ENCODE measurements around the gene S100Z. TPM values are rescaled to one million over a fixed set of nuclear protein-coding genes. Genes with fewer than 3 reads are reported as not detected.
A peak's percentile ranks its signal among the peaks of the same experiment; 100 is the strongest.

S100Z gene
- total and polyA plus RNA-seq, 2 of the 8 experiments (the other 6 are each of a cell fraction or from before 2014, with no cell fraction given): 0.30 TPM; not detected in 1

GRCh38 chr5:76954383-76954763, 104.6 kb downstream of the S100Z start:
- Histone ChIP-seq H3K9me3 (ENCODE audit: insufficient read depth in 2 of 2, low read depth in 1 of 2, low read length in 1 of 2) (no peaks in the 10 kb centered on the region), H3K4ac (replicated peaks; ENCODE audit: insufficient read length, low read depth, low read length) (no peak overlapping the region), H3K27me3 (replicated peaks in 1 of 4; ENCODE audit: control insufficient read depth in 3 of 4, extremely low read depth in 1 of 4, insufficient read depth in 3 of 4, low read length in 3 of 4) (peaks cover 18 to 48% (median 35%) of the 10 kb centered on the region in 4 experiments), H3K14ac (ENCODE audit: insufficient read length) (no peak overlapping the region), H4K5ac (ENCODE audit: insufficient read length, low read depth, low read length) (no peak overlapping the region), H3K56ac (replicated peaks; ENCODE audit: insufficient read length, low read depth, low read length) (no peak overlapping the region), H3K18ac (ENCODE audit: extremely low read depth, low read length) (peak overlapping the region; percentile 78), H3K36me3 (ENCODE audit: control insufficient read depth in 2 of 4, insufficient read depth in 4 of 4, low read length in 3 of 4) (no peaks in the 10 kb centered on the region), H2BK5ac (ENCODE audit: low read depth, low read length) (no peak overlapping the region), H3K79me2 (ENCODE audit: control insufficient read depth in 1 of 2, insufficient read depth in 2 of 2, low read length in 2 of 2) (no peaks in the 10 kb centered on the region), H3K79me1 (ENCODE audit: low read depth, low read length) (no peaks in the 10 kb centered on the region), H2BK20ac (ENCODE audit: low read length) (no peak overlapping the region), H4K8ac (ENCODE audit: extremely low read depth, insufficient read depth, low read length) (peak overlapping the region; percentile 11; the same call in 1 of the 2 replicates), H4K20me1 (replicated peaks in 1 of 2; ENCODE audit: control insufficient read depth in 1 of 2, insufficient read depth in 2 of 2, low read length in 2 of 2) (peaks cover 0 to 5% of the 10 kb centered on the region in 2 experiments), H4K91ac (replicated peaks; ENCODE audit: insufficient read length, low read length) (no peak overlapping the region), H3K23ac (ENCODE audit: insufficient read length) (no peak overlapping the region), H3K23me2 (ENCODE audit: low read depth, low read length) (peaks cover 10% of the 10 kb centered on the region), H3K4me2 (ENCODE audit: insufficient read depth in 1 of 2, low read depth in 2 of 2, low read length in 2 of 2) (peak overlapping the region; percentile 88 to 97), H3K4me3 (ENCODE audit: extremely low read depth in 1 of 4, insufficient read depth in 2 of 4, low read depth in 3 of 4, low read length in 4 of 4) (peak overlapping the region; percentile 49 to 71 (median 66)), H3K9ac (replicated peaks in 1 of 4; ENCODE audit: extremely low read depth in 1 of 4, low read depth in 3 of 4, low read length in 3 of 4) (no peak overlapping the region), H3K4me1 (replicated peaks in 1 of 4; ENCODE audit: control insufficient read depth in 3 of 4, insufficient read depth in 4 of 4, low read length in 3 of 4) (peaks cover 0 to 4% (median 2%) of the 10 kb centered on the region in 4 experiments; a peak in 4 of 7 replicates), H2BK12ac (ENCODE audit: low read depth, low read length) (peak overlapping the region; percentile 71), H2AFZ (ENCODE audit: low read length) (peak overlapping the region; percentile 89), H2AK5ac (ENCODE audit: low read depth, low read length) (no peak overlapping the region), H3K27ac (ENCODE audit: low read depth, low read length) (no peak overlapping the region), H2BK120ac (replicated peaks; ENCODE audit: low read depth, low read length) (no peak overlapping the region), H2BK15ac (ENCODE audit: low read length) (no peak overlapping the region)
- TF ChIP-seq CBX5 (IDR thresholded peaks at IDR 0.05; ENCODE audit: low read depth, low read length) (no peak), HDAC2 (IDR thresholded peaks at IDR 0.05; ENCODE audit: borderline replicate concordance in 1 of 2, low read depth in 2 of 2, low read length in 2 of 2) (no peak), SAP30 (IDR thresholded peaks at IDR 0.05; ENCODE audit: insufficient read depth, insufficient replicate concordance, low read length) (no peak), SIX5 (IDR thresholded peaks at IDR 0.05; ENCODE audit: low read depth, low read length) (no peak), GABPA (IDR thresholded peaks at IDR 0.05; ENCODE audit: borderline replicate concordance, insufficient read depth, low read length) (no peak), SP4 (IDR thresholded peaks at IDR 0.05; ENCODE audit: low read length) (no peak), EZH2 (IDR thresholded peaks at IDR 0.05; ENCODE audit: low read depth, low read length, severe bottlenecking) (peak; percentile 60), CEBPB (IDR thresholded peaks at IDR 0.05; ENCODE audit: low read depth, low read length) (peak; percentile 82), CBX8 (IDR thresholded peaks at IDR 0.05; ENCODE audit: borderline replicate concordance, low read depth, low read length) (no peak), KDM5A (IDR thresholded peaks at IDR 0.05; ENCODE audit: low read length) (no peak), SUZ12 (IDR thresholded peaks at IDR 0.05; ENCODE audit: low read length) (peak; percentile 86; the same call in 1 of the 2 replicates), CREB1 (IDR thresholded peaks at IDR 0.05) (no peak), POU5F1 (IDR thresholded peaks at IDR 0.05; ENCODE audit: low read depth, low read length) (no peak)
- ChIA-PET CTCF (ENCODE audit: partially characterized antibody) (interaction anchor here (0.8 to 1.8 kb wide), 3 partner anchors 22 to 189 kb away, joined by 3 to 5 read pairs (median 4); no protein-coding TSS in a partner anchor), POLR2A (ENCODE audit: partially characterized antibody) (interaction anchor here (0.9 kb wide), 2 partner anchors 10 to 26 kb away, joined by 3 read pairs; no protein-coding TSS in a partner anchor)
- 9% methylated on average over 23 of the region's 25 CpGs; no CpG with 5 or more reads in 1 of the 2 experiments for WGBS, 2 experiments (ENCODE audit: extremely low coverage in 1 of 2, insufficient coverage in 1 of 2, insufficient read length in 1 of 2, insufficient replicate concordance in 2 of 2, low coverage in 1 of 2, low lambda C conversion rate in 2 of 2, missing lambda C conversion rate in 1 of 2)
- FAIRE-seq: no peak
- DNase-seq (ENCODE audit: low read depth in 1 of 2, low spot score in 2 of 2): no peak
